Hematopoietic multipotent progenitor cell treated with erythropoietin and hydrocortisone succinate and interleukin-3 and kit ligand, for 8 days (in vitro differentiated cells): ENCODE results near the gene SEMA4G.
A peak's percentile ranks its signal among the peaks of the same experiment; 100 is the strongest.

ENCODE experiments used
- DNase-seq: peaks from one replicate; pipeline ENCODE4 v3.0.0-alpha.2; 2015

The SEMA4G gene, protein sequence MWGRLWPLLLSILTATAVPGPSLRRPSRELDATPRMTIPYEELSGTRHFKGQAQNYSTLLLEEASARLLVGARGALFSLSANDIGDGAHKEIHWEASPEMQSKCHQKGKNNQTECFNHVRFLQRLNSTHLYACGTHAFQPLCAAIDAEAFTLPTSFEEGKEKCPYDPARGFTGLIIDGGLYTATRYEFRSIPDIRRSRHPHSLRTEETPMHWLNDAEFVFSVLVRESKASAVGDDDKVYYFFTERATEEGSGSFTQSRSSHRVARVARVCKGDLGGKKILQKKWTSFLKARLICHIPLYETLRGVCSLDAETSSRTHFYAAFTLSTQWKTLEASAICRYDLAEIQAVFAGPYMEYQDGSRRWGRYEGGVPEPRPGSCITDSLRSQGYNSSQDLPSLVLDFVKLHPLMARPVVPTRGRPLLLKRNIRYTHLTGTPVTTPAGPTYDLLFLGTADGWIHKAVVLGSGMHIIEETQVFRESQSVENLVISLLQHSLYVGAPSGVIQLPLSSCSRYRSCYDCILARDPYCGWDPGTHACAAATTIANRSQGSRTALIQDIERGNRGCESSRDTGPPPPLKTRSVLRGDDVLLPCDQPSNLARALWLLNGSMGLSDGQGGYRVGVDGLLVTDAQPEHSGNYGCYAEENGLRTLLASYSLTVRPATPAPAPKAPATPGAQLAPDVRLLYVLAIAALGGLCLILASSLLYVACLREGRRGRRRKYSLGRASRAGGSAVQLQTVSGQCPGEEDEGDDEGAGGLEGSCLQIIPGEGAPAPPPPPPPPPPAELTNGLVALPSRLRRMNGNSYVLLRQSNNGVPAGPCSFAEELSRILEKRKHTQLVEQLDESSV

DNA sequence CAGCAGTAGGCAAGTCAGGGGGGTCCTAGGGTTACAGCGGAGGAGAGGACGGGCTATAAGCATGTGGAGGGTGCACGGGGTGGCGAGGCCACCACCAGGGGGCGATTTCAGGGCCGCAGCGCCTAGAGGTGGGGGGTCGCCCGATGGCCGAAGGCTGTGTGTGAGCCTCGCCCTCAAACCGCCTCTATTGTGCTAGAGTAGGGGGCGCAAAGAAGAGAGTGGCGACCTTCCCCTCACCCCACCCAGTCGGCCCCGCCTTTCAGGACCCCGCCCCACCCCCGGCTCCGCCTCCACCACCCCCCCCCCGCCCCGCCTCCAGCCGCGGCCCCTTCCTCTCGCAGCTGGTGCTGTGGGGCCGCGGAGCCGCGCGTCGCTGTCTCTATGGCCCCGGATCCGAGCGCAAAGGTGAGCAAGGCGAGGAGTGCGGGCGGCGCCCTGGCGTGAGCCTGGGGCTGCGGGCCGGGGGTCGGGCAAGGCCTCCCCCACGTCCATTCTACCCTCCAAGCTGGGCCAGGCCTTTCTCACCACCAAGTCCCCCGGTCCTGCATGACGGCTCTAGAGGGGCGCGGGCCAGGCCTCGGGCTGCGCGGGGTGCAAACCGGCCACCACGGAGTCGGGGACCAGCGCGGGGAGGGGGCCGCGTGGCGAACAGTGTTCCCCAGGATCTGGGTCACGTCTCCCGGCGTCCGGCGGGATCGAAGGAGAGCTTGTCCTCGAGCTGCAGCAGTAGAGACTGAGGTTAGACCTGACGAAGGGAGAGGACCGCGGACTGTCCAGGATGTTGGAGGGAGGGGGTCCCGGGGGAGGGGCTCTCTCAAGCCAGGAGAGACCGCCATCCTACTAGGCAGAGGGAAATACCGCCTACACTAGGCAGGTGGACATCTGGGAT is at the start of gene SEMA4G:
TSS of gene SEMA4G (plus strand) at position 318 of the 889 bp plus-strand sequence. CDS start 3,409 bp downstream, outside the sequence.
- DNase-seq: peak; percentile 34

DNA sequence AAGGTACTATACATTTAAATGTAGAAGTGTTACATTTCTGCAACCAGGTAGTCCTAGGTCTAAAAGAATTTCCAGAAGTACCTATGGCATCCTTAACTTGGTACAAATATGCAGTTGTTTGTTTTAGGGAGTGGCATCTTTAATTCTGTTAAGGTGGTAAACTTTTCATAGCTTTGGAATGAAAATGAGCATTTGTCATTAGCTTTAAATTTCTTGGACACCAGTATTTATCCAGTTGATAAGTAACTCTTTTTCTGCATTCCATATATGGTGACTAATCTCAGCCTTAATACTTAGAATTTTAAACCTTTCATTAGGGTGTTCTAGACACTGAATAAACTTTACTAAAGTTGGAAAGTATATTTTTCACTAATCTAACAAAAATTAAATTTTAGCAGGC is 45.7 kb upstream of the SEMA4G start:
- DNase-seq: no peak

DNA sequence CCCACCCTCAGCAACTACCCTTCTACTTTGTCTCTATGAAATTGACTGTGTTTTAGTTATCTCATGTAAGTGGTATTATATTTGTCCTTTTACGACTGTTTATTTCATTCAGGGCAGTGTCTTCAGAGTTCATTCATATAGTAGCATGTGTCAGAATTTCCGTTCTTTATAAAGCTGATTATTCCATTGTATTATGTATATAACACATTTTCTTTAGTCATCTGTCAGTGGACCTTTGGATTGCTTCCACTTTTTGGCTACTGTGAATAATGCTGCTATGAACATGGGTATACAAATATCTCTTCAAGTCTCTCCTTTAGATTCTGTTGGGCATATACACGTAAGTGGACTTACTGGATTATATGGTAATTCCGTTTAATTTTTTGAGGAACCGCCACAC is 42.0 kb upstream of the SEMA4G start:
- DNase-seq: no peak

DNA sequence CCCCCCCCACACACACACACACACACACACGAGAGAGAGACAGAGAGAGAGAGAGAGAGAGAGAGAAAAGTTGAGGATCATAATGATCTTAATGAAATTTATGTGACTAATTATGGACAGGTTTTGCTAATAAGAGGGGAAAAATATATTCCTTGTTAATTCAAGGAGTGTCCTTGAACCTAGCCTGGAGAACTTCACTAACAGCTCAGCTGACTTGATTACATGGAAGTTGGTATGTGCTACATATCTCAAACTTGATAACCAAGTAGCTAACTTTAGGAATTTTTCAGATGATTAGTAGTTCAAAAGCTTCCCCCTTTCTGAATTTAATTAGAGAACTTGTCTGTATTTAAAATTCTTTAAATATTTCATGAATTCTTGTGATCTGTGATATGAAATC is 41.3 kb upstream of the SEMA4G start:
- no peak for DNase-seq

DNA sequence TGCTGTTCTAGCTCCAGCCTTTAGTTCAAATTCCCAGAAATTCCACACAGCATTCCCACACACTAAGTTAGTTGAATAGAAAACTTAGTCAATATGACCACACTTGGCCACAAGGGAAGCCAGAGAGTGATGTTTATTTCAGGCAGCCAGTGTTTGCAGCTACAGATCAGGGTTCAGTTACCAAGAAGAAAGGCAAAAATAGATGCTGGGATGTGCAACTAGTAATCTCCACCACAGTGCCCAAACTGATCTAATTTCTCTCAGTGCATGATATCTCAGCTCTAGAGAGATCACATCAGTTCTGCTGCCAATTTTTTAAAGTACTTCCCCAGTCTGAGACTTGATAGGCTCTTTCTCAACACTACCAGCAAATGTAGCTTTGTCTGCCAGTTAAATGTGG is 38.9 kb upstream of the SEMA4G start:
- no peak for DNase-seq

DNA sequence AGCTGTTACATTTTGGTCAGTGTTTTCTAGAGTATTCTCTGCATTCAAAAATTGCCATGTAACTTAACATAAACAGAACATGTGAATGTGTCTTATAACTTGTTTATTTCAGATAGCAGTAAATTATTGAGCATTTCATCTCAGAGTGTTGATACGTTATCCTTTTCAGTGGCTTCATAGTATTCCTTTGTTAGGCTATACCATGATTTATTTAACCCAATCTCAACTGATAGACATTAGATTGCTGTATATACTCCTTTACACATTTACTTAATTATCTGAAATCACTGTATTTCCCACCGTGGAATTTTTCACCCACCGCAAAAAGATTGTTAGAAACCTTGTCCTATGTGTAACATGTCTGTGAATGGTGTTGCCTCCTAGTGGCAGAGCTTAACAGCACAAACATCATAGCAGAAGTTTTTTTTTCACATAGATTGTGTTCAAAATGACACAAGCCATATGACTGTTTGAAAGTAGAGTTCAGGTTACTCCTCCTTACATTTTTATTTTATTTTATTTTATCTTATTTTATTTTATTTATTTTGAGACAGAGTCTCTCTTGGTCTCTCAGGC is 35.1 kb upstream of the SEMA4G start:
- peak; percentile 44 for DNase-seq

DNA sequence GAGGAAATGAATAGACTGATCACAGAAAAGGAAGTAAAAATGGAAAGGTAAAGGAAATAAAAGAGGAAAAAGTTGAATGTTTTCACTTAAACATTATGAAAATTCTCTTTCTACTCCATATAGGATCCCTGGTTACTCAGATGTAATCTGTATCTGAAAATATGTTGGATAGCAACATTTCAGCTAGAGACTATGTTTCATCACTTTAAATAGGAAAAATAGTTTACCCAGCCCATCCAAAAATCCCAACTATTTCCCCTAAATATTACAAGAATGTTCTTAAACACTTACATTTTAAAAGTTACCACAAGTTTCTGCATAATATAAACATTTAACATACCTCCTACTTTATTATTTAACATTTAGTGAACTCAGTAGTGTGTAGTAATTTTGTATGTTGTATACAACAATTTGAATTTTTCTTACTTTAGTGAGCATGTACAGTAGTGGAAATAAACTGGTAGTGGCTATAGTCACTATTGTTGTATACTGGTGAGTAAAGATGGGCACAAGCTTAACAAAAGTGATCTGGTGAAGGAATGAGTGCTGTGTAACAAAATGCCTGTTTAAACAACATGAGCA is 29.4 kb upstream of the SEMA4G start:
- DNase-seq: no peak

DNA sequence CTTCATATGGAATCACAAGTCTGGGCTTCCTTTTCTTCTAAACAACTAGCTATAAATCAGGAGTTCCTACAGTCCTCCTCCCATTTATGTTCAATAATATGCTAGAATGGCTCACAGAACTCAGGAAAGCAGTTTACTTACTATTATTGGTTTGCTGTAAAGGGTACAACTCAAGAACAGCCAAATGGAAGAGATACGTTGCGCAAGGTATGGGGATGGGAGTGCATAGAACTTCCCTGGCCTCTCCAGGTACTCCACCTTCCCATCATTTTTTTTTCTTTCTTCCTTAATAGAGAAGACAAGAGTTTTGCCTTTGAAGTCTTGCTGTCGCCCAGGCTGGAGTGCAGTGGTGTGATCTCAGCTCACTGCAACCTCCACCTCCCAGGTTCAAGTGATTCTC is 27.1 kb upstream of the SEMA4G start:
- DNase-seq: no peak

DNA sequence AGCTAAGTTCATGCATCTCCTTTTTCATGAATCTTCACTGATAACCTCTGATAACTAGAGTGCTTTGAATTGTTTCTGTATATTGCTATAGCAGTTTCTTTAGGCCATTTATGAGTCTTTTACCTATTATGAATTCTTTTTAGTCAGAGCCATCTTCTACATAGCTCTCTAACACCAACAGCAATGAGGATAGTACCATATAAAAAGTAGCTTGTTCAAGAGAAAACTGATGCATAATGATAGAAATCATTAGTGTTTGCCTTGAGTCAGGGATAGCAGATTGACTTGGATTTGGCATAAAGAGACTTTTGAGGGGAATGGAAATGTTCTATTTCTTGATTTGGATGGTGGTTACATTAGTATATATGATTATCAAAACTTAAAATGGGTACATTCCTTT is 25.8 kb upstream of the SEMA4G start:
- no peak for DNase-seq

DNA sequence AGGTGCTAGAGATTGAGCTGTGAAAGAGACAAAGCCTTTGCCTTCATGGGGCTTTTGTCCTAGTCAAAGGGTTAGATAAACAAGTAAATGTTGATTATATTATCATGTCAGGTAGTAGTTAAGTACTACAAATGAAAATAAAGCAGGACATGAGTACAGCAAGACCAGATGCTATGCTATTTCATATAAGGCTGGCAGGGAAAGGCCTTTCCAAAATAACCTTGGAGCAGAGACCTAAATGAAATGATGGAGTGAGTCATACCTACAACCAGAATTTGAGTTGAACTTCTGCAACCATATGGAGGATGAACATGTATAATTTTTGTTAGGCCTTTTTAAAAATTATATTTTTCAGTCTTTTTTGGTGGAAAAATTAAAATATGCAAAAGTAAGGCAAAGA is 23.6 kb upstream of the SEMA4G start:
- DNase-seq: no peak

DNA sequence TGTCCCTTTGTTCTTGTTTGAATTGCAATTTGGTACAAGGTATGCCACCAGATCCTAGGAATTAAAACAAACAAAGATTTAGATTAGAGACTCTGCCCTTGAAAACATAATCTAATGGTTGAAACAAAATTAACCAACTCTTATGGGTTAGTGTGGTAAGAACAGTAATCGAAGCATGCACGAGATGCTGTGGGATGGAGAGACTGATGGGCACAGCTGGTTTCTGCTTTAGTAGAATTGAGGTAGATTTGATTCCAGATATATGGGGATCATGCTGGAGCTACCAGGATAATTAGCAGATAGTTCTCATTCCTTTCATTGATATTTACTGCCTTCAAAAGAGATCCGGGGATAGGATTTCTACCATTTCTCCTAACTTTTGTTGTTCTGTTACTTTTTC is 20.4 kb upstream of the SEMA4G start:
- no peak for DNase-seq

DNA sequence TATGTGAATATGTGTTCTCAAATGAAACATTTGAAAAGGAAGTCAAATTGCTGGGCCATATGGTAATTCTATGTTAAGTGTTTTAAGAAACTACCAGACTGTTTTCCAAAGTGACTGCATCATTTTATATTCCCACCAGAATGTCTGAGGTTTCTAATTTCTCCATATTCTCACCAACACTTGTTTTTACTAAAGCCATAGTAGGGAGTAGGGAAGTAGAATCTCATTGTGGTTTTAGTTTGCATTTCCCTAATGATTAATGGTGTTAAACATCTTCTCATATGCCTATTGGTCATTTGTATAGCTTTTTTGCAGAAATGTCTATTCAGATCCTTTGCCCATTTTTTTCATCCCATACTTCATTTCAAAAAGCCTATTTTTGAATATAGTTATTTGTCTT is 9.1 kb upstream of the SEMA4G start:
- no peak for DNase-seq

DNA sequence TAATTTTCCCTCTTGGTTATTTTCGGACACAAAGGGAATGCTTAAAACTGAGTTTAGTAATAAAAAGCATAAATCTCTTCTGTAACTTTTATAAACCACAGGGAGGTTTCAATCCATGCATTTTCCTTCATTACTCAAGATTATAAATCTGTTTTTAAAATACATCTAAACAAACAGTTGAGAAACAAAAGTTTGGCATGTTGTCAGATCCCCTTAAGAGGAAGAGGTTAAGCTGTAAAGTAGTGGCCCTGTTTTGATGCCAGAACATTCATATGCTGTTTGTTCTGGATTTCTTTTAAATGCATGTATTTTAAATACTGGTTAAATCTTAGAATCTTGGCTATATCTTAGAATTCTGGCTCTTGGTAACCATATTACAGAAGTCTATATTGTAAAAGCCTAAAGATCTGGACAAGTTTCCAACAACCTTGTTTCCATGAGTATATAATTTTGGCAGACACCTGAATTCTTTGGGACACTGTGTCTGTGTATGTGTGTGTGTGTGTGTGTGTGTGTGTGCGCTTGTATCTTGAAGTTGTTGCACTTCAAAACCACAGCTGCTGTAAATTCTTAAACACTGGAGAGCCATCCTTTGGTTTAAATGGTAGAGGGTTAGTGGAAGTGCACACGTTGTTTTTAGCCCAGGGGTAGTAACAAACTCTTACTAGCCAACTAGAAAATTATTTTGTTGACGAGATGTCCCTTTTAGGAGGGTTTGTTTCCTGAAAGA is 6.8 kb upstream of the SEMA4G start:
- no peak for DNase-seq

DNA sequence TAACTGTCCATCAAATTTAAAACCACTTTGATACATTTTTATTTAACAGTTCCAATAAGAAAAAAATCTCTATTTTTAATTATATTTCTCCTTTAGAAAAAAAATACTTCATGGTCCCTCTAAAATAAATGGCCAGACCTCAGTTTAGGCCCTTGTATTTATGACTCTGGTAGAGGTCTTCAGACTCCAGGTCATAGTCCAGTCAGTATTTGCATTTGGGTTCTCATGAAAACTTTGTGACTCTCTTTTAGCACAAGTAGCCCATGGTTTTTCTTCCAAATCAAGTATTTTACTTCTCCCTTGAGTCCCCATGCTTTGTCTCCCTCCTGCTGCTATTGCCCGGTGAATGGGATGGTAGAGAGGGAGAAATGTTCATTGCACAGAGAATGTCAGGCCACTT is 5.5 kb upstream of the SEMA4G start:
- DNase-seq: no peak

DNA sequence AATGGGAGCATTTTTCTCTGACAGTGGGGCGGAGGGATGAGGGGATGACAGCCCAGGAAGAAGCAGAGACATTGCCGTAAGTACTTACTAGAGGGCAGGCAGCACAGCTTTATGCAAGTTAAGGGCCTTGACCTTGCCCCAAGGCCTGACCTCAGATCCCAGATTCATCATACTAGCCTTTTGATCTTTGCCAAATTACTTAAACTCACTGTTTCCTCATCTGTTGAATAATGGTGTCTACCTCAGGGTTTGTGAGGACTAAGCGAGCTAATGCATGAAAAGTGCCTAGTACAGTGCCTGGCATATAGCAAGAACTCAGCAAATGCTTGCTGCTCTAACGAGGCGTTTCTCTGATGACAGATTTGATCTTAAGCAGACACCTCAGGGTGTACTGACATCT is 3.5 kb upstream of the SEMA4G start:
- no peak for DNase-seq

DNA sequence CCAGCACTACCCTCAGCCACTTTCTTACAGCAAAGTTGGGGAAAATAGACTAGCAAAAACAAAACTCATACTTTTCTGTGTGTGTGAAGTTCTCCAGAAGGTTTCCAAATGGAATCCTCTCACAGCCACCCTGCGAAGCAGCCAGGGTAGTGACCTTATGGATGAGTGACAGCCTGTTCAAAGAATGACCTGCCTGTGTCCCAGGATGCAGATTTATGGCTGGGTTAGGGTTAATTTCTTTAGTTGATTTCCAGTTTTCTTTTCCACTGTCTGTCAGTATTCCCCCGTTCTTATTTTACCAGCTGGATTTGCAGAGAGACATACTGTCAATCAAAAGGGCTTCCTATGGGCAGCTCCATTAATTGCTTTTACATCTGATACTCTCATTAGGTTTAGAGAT is 2.4 kb upstream of the SEMA4G start:
- DNase-seq: no peak

DNA sequence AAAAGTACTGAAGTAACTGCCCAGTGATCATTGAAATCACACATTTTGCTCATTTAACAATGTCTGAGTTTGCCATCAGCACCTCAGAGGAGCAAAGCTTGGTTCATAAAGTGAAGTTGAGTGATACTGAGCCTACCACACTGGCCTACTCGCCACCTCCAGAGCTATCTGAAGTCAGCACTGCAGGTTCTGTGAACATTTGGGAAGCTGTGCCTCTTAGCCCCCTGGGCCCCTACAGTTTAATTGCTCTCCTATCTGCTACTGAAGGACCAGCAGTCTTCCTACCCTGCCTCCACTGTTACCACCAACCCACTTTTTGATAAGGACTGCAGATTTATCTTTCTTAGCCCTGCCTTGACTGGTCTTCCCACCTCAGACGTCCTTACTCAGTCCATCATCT is 2.0 kb upstream of the SEMA4G start:
- no peak for DNase-seq

DNA sequence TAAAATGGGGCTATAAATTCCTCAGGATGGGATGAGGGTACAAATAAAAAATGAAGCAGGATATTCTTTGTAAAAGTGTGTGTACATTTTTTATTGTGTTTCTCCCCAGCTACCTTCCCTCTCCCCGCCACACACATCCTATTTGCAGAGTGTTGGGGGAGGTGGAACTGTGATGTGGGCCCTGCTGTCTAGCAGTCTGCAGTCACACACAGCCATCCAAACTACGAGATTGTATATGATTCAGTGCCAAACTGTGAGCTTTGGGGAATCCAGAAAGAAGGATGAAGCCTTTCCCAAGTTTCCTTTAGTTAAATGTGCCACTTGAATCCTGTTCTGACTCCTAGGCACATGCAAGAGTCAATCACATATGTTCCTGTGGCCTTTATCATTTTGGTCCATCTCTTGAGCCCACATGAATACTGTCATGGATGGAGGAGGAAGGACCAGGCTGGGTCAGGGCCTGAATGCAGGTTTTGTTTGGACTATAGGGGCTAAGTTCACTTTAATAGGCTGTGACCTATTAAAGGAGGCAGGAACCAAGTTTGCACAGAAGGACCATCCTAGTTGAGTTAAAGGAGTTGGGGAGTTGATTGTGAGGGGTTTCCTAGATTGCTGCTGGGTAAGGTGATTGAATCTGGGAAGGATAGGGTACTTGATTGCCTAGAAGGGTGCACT is 1.1 kb upstream of the SEMA4G start:
- no peak for DNase-seq

DNA sequence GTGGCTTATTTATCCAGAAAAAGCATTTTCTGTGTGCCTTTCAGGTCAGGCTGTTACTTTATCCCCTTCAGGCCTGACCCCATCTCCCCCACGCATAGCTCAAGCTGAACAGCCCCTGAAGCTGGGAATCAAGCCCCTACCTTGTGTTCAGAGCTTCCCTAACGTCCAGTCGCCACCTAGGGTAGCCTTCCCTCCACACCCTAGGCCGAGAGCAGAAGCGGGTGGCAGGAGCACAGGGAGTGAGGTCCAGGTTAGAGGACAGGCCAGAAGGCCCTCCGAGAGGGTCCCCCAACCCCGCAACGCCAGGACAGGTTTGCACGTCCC is 479 bp upstream of the SEMA4G start:
- DNase-seq: no peak

DNA sequence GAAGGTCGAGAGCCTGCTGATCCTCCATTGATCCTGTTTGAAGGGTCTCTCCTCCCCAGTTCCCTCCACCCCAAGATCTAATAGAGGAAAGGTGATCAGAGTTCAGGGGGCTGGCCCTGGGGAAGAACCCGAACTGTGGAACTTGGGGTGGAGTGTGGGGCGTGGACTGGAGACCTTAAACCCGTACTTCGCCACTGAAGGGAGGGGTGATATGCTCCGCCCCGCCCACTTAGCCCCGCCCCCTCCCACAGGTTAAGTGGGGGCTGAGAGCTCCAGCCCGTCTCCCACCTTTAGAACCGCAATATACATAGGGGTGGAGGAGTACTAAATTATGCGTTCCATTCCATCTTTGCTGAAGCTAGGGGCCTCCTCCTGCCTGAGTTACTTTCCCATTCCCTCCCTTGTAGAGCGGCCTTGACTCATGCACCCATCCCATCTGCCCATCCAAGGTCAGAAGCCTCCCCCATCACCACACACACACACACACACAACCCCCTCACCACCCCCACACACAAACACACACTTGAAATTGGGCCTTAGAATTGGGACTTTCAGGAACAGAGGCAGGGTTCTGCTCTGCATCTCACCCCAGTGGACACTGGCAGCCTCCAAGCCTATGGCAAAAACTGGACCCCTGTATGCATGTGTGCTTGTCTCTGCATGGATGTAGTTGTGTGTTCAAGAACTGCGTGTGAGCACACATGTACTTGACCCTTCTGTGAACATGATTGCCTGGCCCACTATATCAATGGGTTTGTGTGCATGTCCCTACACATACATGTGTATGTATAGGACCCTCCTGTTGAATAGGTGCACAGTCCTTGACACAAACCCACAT is 991 bp downstream of the SEMA4G start:
- DNase-seq: peak; percentile 34
